Hepatocyte (in vitro differentiated cells): ENCODE results near the gene TAF11L5.
"Not testable (repeated sequence)": the region's sequence is repeated elsewhere in the genome, so short reads cannot be mapped to it uniquely, and the experiment has no call there.

ENCODE experiments used
- CTCF ChIP-seq: fragments of 200-600 bp; sonication (generic); IDR thresholded peaks from 2 replicates; pipeline ENCODE4 v1.5.1; 2016; ENCODE audit warnings: antibody characterized with exemption, mild to moderate bottlenecking; ENCODE audit not compliant: poor library complexity
- EZH2 ChIP-seq: fragments of 200-600 bp; sonication (generic); IDR thresholded peaks from 2 replicates; pipeline ENCODE4 v1.6.1; 2016; ENCODE audit warnings: antibody characterized with exemption, mild to moderate bottlenecking, borderline replicate concordance

- TF ChIP-seq CTCF, EZH2: not testable (repeated sequence)
These were observed at the start of gene TAF11L5 for GRCh38 chr5:17524935-17525334.
